Central memory CD8-positive, alpha-beta T cell (primary cell): Measurements from ENCODE around the gene ARMH3.
A peak's percentile ranks its signal among the peaks of the same experiment; 100 is the strongest.
"Not testable (repeated sequence)": the region's sequence is repeated elsewhere in the genome, so short reads cannot be mapped to it uniquely, and the experiment has no call there.

ENCODE experiments used
- ATAC-seq: fragments of 150-1000 bp; cut with Tn5 transposase; replicated peaks from 2 replicates; pipeline ENCODE4 v1.10.0; 2022; ENCODE audit warnings: mild to moderate bottlenecking, moderate FRiP score, moderate number of reproducible peaks; ENCODE audit not compliant: poor library complexity, severe bottlenecking; ENCODE audit errors: extremely low read depth
- DNase-seq, 2 donors: peaks; one replicate each; pipeline ENCODE4 v3.0.0; 2021; ENCODE audit warnings: low spot score in 2 of 2
- H3K27ac Mint-ChIP-seq: one replicate; pipeline ENCODE4 v1.8.0; 2022; ENCODE audit warnings: low read depth, mild to moderate bottlenecking, moderate library complexity, mixed read lengths
- H3K27me3 Mint-ChIP-seq: one replicate; pipeline ENCODE4 v1.8.0; 2022; ENCODE audit warnings: mixed read lengths
- H3K36me3 Mint-ChIP-seq: one replicate; pipeline ENCODE4 v1.8.0; 2022; ENCODE audit warnings: mild to moderate bottlenecking, moderate library complexity, mixed read lengths; ENCODE audit not compliant: insufficient read depth
- H3K4me1 Mint-ChIP-seq: one replicate; pipeline ENCODE4 v1.8.0; 2022; ENCODE audit warnings: mixed read lengths
- H3K4me3 Mint-ChIP-seq: one replicate; pipeline ENCODE4 v1.8.0; 2022; ENCODE audit warnings: mild to moderate bottlenecking, moderate library complexity, mixed read lengths
- H3K9me3 Mint-ChIP-seq: one replicate; pipeline ENCODE4 v1.8.0; 2022; ENCODE audit warnings: mixed read lengths

The ARMH3 gene

DNA sequence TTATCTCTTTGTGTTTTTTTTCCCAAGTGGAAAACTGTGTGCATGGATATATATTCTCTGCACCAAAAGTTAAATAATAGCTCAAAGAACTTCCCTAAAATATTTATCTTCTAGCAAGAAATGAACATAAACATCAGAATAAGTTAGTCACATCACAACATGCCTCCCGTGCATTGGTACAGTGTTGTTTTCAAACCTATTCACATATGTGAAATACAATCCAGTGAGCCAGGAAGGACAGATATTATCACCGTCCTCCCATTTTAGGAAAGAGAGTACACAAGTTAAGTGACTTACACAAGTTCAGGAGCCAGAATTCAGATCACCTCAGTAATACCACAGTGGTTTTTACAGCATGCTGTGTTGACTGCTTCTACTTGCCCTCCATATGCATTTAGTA lies 22.2 kb downstream of the ARMH3 start:
- ATAC-seq (no peak), DNase-seq (no peak)
- Mint-ChIP-seq H3K36me3 (peaks cover 55% of the 10 kb centered on the region), H3K9me3 (no peaks in the 10 kb centered on the region), H3K27me3 (no peaks in the 10 kb centered on the region), H3K4me1 (no peaks in the 10 kb centered on the region), H3K27ac (no peak overlapping the region), H3K4me3 (no peak overlapping the region)

- H3K9me3 Mint-ChIP-seq: no peaks in the 10 kb centered on the region
- H3K4me1 Mint-ChIP-seq: no peaks in the 10 kb centered on the region
- H3K36me3 Mint-ChIP-seq: peaks cover 37% of the 10 kb centered on the region
- ATAC-seq: no peak
- H3K27me3 Mint-ChIP-seq: no peaks in the 10 kb centered on the region
- no peak overlapping the region for H3K27ac Mint-ChIP-seq
- DNase-seq: no peak
- H3K4me3 Mint-ChIP-seq: no peak overlapping the region
These were observed 28.7 kb downstream of the ARMH3 start for GRCh38 chr10:102027261-102027660.

- ATAC-seq: no peak
- Mint-ChIP-seq H3K27me3 (no peaks in the 10 kb centered on the region), H3K36me3 (peaks cover 28% of the 10 kb centered on the region), H3K27ac (no peak overlapping the region), H3K4me1 (no peaks in the 10 kb centered on the region), H3K9me3 (no peaks in the 10 kb centered on the region), H3K4me3 (no peak overlapping the region)
- no peak for DNase-seq
These were observed 31.2 kb downstream of the ARMH3 start for GRCh38 chr10:102024799-102025198.

GRCh38 chr10:102020938-102021337 lies 35.0 kb downstream of the ARMH3 start:
- Mint-ChIP-seq H3K27me3 (no peaks in the 10 kb centered on the region), H3K36me3 (peaks cover 23% of the 10 kb centered on the region), H3K9me3 (no peaks in the 10 kb centered on the region), H3K27ac (no peak overlapping the region), H3K4me3 (no peak overlapping the region), H3K4me1 (no peaks in the 10 kb centered on the region)
- DNase-seq: no peak
- no peak for ATAC-seq

DNA sequence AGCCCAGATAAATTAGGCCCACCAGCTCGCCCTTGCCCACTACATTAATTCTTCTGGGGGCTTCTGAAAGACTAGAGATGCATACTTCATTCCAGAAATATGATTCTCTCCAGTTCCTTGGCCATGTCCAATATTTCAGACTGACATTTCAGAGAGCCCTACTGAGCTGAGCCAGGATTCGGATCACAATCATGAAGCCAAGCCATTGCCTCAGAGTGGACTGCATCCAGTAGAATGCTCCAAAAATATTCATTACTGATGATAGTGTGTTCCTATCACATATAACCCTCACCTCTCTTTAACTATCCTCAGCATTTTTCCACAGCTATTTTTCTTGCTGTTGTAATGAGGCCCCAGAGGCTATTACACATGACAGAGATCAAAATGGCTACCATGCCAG lies 38.7 kb downstream of the ARMH3 start:
- H3K27me3 Mint-ChIP-seq: no peaks in the 10 kb centered on the region
- DNase-seq (no peak), ATAC-seq (no peak)
- H3K4me1 Mint-ChIP-seq: no peaks in the 10 kb centered on the region
- H3K9me3 Mint-ChIP-seq: no peaks in the 10 kb centered on the region
- H3K4me3 Mint-ChIP-seq: no peak overlapping the region
- H3K27ac Mint-ChIP-seq: peak overlapping the region; percentile 27
- peaks cover 16% of the 10 kb centered on the region for H3K36me3 Mint-ChIP-seq

DNA sequence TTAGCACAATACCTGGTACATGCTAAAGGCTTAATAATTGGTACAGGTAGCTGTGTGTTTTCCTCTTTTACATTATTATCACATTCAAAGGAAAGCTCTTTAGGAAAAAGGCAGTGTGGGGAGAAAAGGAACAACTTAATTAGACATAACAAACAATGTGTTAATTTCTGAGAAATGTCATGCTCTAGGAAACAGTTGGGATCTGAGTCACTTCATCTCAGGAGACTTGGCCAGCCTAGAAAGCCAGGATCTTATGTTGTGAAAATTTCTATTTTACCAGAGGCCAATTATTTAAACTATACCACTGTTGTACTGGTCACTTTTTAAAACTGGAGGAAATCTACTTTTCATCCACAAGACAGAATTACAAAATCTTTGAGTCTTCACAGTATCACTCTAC lies 39.6 kb downstream of the ARMH3 start:
- Mint-ChIP-seq H3K4me1 (no peaks in the 10 kb centered on the region), H3K36me3 (peaks cover 14% of the 10 kb centered on the region), H3K4me3 (no peak overlapping the region), H3K27ac (no peak overlapping the region), H3K9me3 (no peaks in the 10 kb centered on the region), H3K27me3 (no peaks in the 10 kb centered on the region)
- ATAC-seq: no peak
- DNase-seq: no peak

- no peak for DNase-seq
- no peak overlapping the region for H3K27ac Mint-ChIP-seq
- ATAC-seq: no peak
- H3K27me3 Mint-ChIP-seq: no peaks in the 10 kb centered on the region
- H3K9me3 Mint-ChIP-seq: no peaks in the 10 kb centered on the region
- H3K36me3 Mint-ChIP-seq: peaks cover 24% of the 10 kb centered on the region
- H3K4me1 Mint-ChIP-seq: no peaks in the 10 kb centered on the region
- H3K4me3 Mint-ChIP-seq: no peak overlapping the region
These were observed 45.0 kb downstream of the ARMH3 start for GRCh38 chr10:102010961-102011360.

DNA sequence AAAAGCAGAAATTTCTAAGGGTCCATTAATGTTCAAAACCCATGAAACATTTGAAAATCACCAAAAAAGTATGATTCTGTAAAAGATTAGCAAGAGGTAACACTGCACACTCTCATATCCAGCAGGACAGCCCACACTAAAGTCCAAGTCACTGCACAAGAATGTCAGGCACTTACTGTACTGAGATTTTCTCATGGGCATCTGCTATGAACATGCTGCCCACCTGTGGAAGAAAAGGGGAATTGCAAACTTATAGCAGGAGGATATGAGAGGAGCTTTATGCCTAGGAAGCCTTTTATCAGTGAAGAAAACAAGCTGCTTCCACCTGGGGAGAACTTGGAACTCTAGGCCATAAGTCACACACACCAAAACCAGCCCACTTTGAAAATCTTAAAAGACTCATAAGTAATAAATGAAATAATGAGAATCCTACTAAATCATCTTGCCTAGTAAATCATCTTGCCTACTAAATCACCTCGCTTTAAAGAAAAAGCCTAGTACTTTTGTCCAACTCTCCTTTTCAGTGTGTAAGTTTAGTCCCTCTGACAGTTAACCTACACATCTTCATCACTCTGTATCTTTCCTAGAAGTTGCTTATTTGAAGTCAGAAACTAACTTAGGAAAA lies 46.1 kb downstream of the ARMH3 start:
- Mint-ChIP-seq H3K27ac (peak overlapping the region; percentile 17), H3K4me1 (no peaks in the 10 kb centered on the region), H3K36me3 (peaks cover 29% of the 10 kb centered on the region), H3K4me3 (no peak overlapping the region), H3K27me3 (no peaks in the 10 kb centered on the region), H3K9me3 (no peaks in the 10 kb centered on the region)
- ATAC-seq (peak; percentile 71), DNase-seq (peak in 1 of 2 donors; percentile 16)

DNA sequence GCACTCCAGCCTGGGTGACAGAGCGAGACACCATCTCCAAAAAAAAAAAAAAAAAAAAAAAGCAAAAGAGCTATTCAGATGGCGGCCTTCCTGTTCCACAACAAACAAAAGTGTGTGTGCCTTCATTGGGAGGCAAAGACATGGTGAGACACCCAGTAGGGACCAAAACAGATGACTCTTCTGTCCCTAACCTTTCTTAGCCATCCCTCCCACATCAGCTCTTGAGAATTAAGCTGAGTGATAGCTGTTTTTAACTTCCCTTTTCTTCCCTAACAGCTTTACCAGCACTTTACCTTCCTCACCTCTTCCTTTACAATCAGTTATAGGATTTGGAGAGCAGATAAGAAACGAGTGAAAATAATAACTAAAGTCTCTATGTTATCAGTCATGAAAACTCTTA lies 48.2 kb downstream of the ARMH3 start:
- Mint-ChIP-seq H3K4me3 (no peak overlapping the region), H3K4me1 (no peaks in the 10 kb centered on the region), H3K9me3 (no peaks in the 10 kb centered on the region), H3K36me3 (peaks cover 35% of the 10 kb centered on the region), H3K27ac (no peak overlapping the region), H3K27me3 (no peaks in the 10 kb centered on the region)
- DNase-seq (no peak), ATAC-seq (no peak)

DNA sequence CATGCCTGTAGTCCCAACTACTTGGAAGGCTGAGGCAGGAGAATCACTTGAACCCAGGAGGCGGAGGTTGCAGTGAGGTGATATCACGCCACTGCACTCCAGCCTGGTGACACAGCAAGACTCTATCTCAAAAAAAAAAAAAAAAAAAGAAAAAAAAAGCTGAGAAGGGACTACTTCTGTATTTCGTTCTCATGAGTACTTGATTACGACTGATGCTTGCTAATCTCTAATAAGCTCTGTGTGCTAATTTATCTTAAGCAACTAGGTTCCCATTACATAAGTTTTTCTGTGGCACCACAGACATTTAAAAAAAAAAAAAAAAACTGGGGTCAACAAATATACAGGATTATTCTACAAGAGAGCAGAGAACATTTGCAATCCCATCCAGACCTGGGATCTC lies 48.9 kb downstream of the ARMH3 start:
- not testable (repeated sequence) for H3K4me1 Mint-ChIP-seq, H3K27ac Mint-ChIP-seq, H3K9me3 Mint-ChIP-seq, H3K4me3 Mint-ChIP-seq, H3K27me3 Mint-ChIP-seq, ATAC-seq, DNase-seq
- H3K36me3 Mint-ChIP-seq: peaks cover 39% of the 10 kb centered on the region

DNA sequence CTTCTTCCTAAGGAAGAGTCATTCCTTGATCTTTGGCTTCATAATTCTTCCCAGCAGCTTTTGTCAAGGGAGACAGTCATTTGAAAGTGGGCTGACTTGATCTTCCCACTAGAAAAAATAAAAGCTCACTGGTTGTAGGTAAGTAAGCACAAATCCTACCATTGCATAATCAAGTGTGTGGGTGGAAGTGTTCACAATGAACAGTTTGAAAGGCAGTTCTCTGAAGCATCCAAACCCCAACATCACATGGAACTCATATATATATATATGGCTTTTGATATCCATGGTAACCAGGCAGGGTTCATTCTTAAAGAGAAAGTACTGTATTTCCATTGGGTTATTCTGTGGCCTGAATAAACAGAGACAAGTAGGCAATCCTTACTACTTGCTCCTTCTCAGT lies 51.6 kb downstream of the ARMH3 start:
- Mint-ChIP-seq H3K4me1 (peaks cover 14% of the 10 kb centered on the region), H3K27ac (no peak overlapping the region), H3K27me3 (no peaks in the 10 kb centered on the region), H3K4me3 (no peak overlapping the region), H3K9me3 (no peaks in the 10 kb centered on the region), H3K36me3 (peaks cover 44% of the 10 kb centered on the region)
- no peak for DNase-seq
- no peak for ATAC-seq

DNA sequence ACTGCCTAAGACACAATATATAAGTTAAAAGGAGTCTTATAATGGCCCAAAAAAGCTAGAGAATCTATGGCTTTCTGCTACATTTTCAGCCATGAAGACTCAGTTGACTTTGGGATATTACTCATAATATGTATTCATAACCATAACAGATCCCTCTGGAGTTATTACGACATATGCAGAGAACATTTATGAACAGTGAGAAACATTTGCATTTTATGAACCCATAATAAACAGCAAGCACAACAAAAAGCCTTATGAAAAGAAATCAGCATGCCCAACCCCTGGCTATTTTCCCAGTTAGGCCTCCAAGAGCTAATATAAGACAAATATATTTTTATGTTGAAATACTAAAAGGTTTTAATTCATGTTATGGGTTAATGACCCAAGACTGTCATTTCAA lies 52.4 kb downstream of the ARMH3 start:
- Mint-ChIP-seq H3K27me3 (no peaks in the 10 kb centered on the region), H3K4me3 (no peak overlapping the region), H3K27ac (no peak overlapping the region), H3K9me3 (no peaks in the 10 kb centered on the region), H3K4me1 (peaks cover 16% of the 10 kb centered on the region), H3K36me3 (peaks cover 44% of the 10 kb centered on the region)
- ATAC-seq (no peak), DNase-seq (no peak)

GRCh38 chr10:102001435-102002068 lies 54.4 kb downstream of the ARMH3 start:
- Mint-ChIP-seq H3K4me1 (peaks cover 19% of the 10 kb centered on the region), H3K36me3 (peaks cover 45% of the 10 kb centered on the region), H3K9me3 (no peaks in the 10 kb centered on the region), H3K27me3 (no peaks in the 10 kb centered on the region), H3K27ac (peak overlapping the region; percentile 5), H3K4me3 (no peak overlapping the region)
- DNase-seq: no peak
- no peak for ATAC-seq
